ENCODE measurements around the gene TIGAR. TPM values are rescaled to one million over a fixed set of nuclear protein-coding genes. Genes with fewer than 3 reads are reported as not detected.

The TIGAR gene
- total RNA-seq, 1 donor from 2014 or later: 18.3 TPM

- H3K4me3 ChIP-seq (ENCODE audit: low read depth, low read length): no peak within 1 kb of the TSS
- peaks cover 5% of the 10 kb centered on the region for H3K27me3 ChIP-seq (ENCODE audit: control insufficient read depth, insufficient read depth, low read length)
- no peak for TF ChIP-seq CTCF (IDR thresholded peaks at IDR 0.05; ENCODE audit: insufficient read depth, low read length, poor library complexity, severe bottlenecking)
- H3K36me3 ChIP-seq (ENCODE audit: control insufficient read depth, insufficient read depth, low read length): no peaks in the 10 kb centered on the region
- DNase-seq (ENCODE audit: low read depth): no peak
These were observed 58.4 kb downstream of the TIGAR start, which contains the start of gene FGF23 for GRCh38 chr12:4379405-4379804. Gene FGF23, minus strand, starts transcription at chr12:4379712. Its CDS starts 130 bp downstream, at chr12:4379582.

GRCh38 chr12:4380332-4380731, 59.3 kb downstream of the TIGAR start:
- no peak for TF ChIP-seq CTCF (IDR thresholded peaks at IDR 0.05; ENCODE audit: insufficient read depth, low read length, poor library complexity, severe bottlenecking)
- Histone ChIP-seq H3K36me3 (ENCODE audit: control insufficient read depth, insufficient read depth, low read length) (no peaks in the 10 kb centered on the region), H3K4me3 (ENCODE audit: low read depth, low read length) (no peak overlapping the region), H3K27me3 (ENCODE audit: control insufficient read depth, insufficient read depth, low read length) (peaks cover 5% of the 10 kb centered on the region)
- DNase-seq (ENCODE audit: low read depth): no peak

DNA sequence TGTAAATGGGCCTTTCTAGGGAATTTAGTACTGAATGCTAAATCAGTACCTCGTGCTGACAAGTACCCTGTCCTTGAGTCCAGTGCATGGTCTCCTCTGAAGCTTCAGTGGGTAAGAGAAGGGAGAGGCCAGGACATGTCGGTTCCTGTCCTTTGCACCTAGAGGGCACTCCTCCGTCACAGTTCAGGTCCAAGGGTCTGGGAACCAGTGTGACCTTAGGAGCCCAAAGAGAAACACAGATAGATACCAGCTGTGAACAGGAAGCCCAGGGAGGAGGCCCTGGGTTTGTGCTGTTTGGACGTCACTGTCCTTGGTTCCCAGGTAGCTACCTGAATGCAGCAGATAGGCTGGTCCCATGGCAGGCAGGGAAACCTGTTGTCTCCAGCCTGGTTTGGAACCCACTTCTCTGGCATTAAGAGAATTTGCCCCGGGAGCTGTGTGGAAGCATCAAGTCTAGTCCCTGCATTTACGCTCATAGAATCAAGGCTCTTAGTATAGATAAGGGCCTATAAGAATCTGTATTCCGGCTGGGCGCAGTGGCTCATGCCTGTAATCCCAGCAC, 62.4 kb downstream of the TIGAR start:
- TF ChIP-seq CTCF (IDR thresholded peaks at IDR 0.05; ENCODE audit: insufficient read depth, low read length, poor library complexity, severe bottlenecking): no peak
- Histone ChIP-seq H3K36me3 (ENCODE audit: control insufficient read depth, insufficient read depth, low read length) (no peaks in the 10 kb centered on the region), H3K27me3 (ENCODE audit: control insufficient read depth, insufficient read depth, low read length) (peaks cover 5% of the 10 kb centered on the region), H3K4me3 (ENCODE audit: low read depth, low read length) (no peak overlapping the region)
- no peak for DNase-seq (ENCODE audit: low read depth)

DNA sequence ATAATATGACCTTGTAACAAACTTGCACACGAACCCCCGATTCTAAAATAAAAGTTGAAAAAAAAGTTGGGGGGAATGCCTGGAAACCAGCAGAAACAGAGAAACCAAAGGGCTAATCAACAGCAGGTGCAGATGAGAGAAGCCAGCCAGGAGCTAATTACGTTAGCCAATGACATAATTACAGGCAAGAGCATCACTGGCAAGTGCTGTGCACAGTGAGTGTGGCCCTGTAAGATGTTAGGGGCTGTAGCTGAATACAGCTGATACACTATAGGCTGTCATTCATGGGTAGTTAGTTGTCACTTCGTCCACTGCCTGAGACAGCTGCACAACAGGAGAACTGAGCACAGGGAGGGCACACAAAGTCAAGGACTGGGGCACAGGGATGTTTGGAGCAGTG, 65.8 kb downstream of the TIGAR start:
- no peak for DNase-seq (ENCODE audit: low read depth)
- Histone ChIP-seq H3K27me3 (ENCODE audit: control insufficient read depth, insufficient read depth, low read length) (no peaks in the 10 kb centered on the region), H3K36me3 (ENCODE audit: control insufficient read depth, insufficient read depth, low read length) (no peaks in the 10 kb centered on the region), H3K4me3 (ENCODE audit: low read depth, low read length) (no peak overlapping the region)
- TF ChIP-seq CTCF (IDR thresholded peaks at IDR 0.05; ENCODE audit: insufficient read depth, low read length, poor library complexity, severe bottlenecking): no peak

GRCh38 chr12:4387607-4388006, 66.6 kb downstream of the TIGAR start:
- TF ChIP-seq CTCF (IDR thresholded peaks at IDR 0.05; ENCODE audit: insufficient read depth, low read length, poor library complexity, severe bottlenecking): no peak
- no peak for DNase-seq (ENCODE audit: low read depth)
- peaks cover 2% of the 10 kb centered on the region for H3K27me3 ChIP-seq (ENCODE audit: control insufficient read depth, insufficient read depth, low read length)

DNA sequence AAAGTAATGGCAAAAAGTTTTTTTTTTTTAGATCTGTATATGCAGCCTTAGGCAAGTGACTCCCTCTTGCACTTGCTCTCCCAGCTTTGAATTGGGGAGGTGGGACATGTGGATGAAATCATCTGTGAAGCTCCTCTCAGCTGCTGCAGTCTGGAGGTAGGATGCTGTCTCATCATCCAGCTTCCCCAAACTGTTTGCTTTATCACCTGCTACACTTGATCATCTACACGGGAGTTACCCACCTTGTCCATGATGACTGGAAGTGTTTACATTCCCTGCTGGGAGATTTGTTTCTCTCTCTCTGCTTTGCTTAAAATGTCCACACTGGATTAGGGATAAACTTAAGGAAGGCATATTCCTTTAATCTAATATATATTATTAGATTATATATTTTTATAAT, 67.0 kb downstream of the TIGAR start:
- no peak overlapping the region for H3K4me3 ChIP-seq (ENCODE audit: low read depth, low read length)
- TF ChIP-seq CTCF (IDR thresholded peaks at IDR 0.05; ENCODE audit: insufficient read depth, low read length, poor library complexity, severe bottlenecking): no peak
- H3K36me3 ChIP-seq (ENCODE audit: control insufficient read depth, insufficient read depth, low read length): no peaks in the 10 kb centered on the region
- H3K27me3 ChIP-seq (ENCODE audit: control insufficient read depth, insufficient read depth, low read length): peaks cover 2% of the 10 kb centered on the region
- no peak for DNase-seq (ENCODE audit: low read depth)

More at GRCh38 chr12:4387607-4388006, 66.6 kb downstream of the TIGAR start:
- H3K36me3 ChIP-seq (ENCODE audit: control insufficient read depth, insufficient read depth, low read length): no peaks in the 10 kb centered on the region
- no peak overlapping the region for H3K4me3 ChIP-seq (ENCODE audit: low read depth, low read length)

Data from kidney epithelial cell (primary cell).